Measurements from ENCODE around the gene LEP. TPM values are rescaled to one million over a fixed set of nuclear protein-coding genes. Genes with fewer than 3 reads are reported as not detected.

Gene LEP
- total RNA-seq, 2 experiments from 2014 or later = not detected

- DNase-seq (ENCODE audit: low spot score) = no peak
- H3K9me2 ChIP-seq (ENCODE audit: insufficient read depth, low read length) = no peaks in the 10 kb centered on the region
- no TSS peak for BruUV-seq (replicated peaks)
- H3K4me1 ChIP-seq (ENCODE audit: insufficient read depth, low read length, poor library complexity, severe bottlenecking) = no peaks in the 10 kb centered on the region
- no peak overlapping the region for H3K27ac ChIP-seq (ENCODE audit: low read depth, low read length, poor library complexity, severe bottlenecking)
- no peak overlapping the region for H2AFZ ChIP-seq (ENCODE audit: low read length)
- TF ChIP-seq EZH2phosphoT487 (IDR thresholded peaks at IDR 0.05; ENCODE audit: borderline replicate concordance, low read depth, low read length) (no peak), CTCF (conservative IDR thresholded peaks at IDR 0.05; ENCODE audit: low read length) (no peak)
- no peaks in the 10 kb centered on the region for H3K9me3 ChIP-seq (ENCODE audit: low read length)
- no peak overlapping the region for H3K4me3 ChIP-seq (ENCODE audit: low read depth, low read length, poor library complexity, severe bottlenecking)
- no peaks in the 10 kb centered on the region for H4K20me1 ChIP-seq (ENCODE audit: insufficient read depth, low read length)
- POLR2A ChIA-PET = no interaction called here
- CTCF ChIA-PET (ENCODE audit: unreplicated experiment) = no interaction called here
- no peaks in the 10 kb centered on the region for H3K79me2 ChIP-seq (ENCODE audit: insufficient read depth, low read depth, low read length)
- H3K4me2 ChIP-seq (ENCODE audit: low read length) = no peak overlapping the region
- intact Hi-C loops (cut with micrococcal nuclease; ENCODE audit: unreplicated experiment) = no loop called here
- no peaks in the 10 kb centered on the region for H3K36me3 ChIP-seq (ENCODE audit: insufficient read depth, low read length)
Observed at GRCh38 chr7:128271942-128272481, 30.9 kb downstream of the LEP start.

DNA sequence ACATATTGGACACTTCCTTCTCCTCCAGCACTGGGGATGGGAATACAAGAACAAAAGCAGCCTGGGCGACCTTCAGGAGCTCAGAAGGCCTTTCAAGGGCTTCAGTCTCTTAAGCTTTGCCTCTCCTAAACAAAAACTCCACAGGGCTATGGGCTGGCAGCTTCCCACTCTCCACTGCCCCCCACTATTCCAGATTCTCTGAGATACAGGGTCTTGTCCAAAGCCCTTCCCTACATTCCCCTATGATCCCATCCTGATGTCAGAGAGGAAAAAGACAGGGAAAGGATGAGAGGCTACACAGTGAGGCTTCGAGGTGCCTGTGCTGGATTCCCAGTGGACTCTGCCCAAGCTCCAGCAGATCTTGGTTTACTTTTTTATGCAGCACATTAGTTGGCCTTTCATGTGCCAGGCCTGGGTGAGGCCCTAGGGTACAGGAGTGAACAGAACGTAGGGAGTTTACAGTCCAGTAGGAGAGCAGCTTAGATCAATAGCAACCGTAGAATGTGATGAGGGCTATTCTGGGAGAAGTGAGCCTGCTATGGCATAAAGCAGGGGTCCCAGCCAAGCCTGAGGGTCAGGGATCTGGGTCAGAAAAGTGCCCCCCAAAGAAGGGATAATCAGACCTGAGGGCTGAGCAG, 33.3 kb downstream of the LEP start:
- POLR2A ChIA-PET = no interaction called here
- Histone ChIP-seq H4K20me1 (ENCODE audit: insufficient read depth, low read length) (no peaks in the 10 kb centered on the region), H3K4me1 (ENCODE audit: insufficient read depth, low read length, poor library complexity, severe bottlenecking) (no peaks in the 10 kb centered on the region), H3K4me2 (ENCODE audit: low read length) (no peak overlapping the region), H3K9me3 (ENCODE audit: low read length) (no peaks in the 10 kb centered on the region), H3K79me2 (ENCODE audit: insufficient read depth, low read depth, low read length) (no peaks in the 10 kb centered on the region), H3K4me3 (ENCODE audit: low read depth, low read length, poor library complexity, severe bottlenecking) (no peak overlapping the region), H3K36me3 (ENCODE audit: insufficient read depth, low read length) (no peaks in the 10 kb centered on the region), H3K9me2 (ENCODE audit: insufficient read depth, low read length) (no peaks in the 10 kb centered on the region), H3K27ac (ENCODE audit: low read depth, low read length, poor library complexity, severe bottlenecking) (no peak overlapping the region), H2AFZ (ENCODE audit: low read length) (no peak overlapping the region)
- no peak for TF ChIP-seq EZH2phosphoT487 (IDR thresholded peaks at IDR 0.05; ENCODE audit: borderline replicate concordance, low read depth, low read length)
- no peak for TF ChIP-seq CTCF (conservative IDR thresholded peaks at IDR 0.05; ENCODE audit: low read length)
- intact Hi-C loops (cut with micrococcal nuclease; ENCODE audit: unreplicated experiment) = no loop called here
- CTCF ChIA-PET (ENCODE audit: unreplicated experiment) = no interaction called here
- DNase-seq (ENCODE audit: low spot score) = no peak
- BruUV-seq (replicated peaks) = no TSS peak

- H2AFZ ChIP-seq (ENCODE audit: low read length) = no peak overlapping the region
- no peaks in the 10 kb centered on the region for H4K20me1 ChIP-seq (ENCODE audit: insufficient read depth, low read length)
- no peak overlapping the region for H3K27ac ChIP-seq (ENCODE audit: low read depth, low read length, poor library complexity, severe bottlenecking)
- POLR2A ChIA-PET = no interaction called here
- TF ChIP-seq CTCF (conservative IDR thresholded peaks at IDR 0.05; ENCODE audit: low read length) = no peak
- no peak for TF ChIP-seq EZH2phosphoT487 (IDR thresholded peaks at IDR 0.05; ENCODE audit: borderline replicate concordance, low read depth, low read length)
- no peaks in the 10 kb centered on the region for H3K9me3 ChIP-seq (ENCODE audit: low read length)
- H3K4me3 ChIP-seq (ENCODE audit: low read depth, low read length, poor library complexity, severe bottlenecking) = no peak overlapping the region
- no peak for DNase-seq (ENCODE audit: low spot score)
- intact Hi-C loops (cut with micrococcal nuclease; ENCODE audit: unreplicated experiment) = no loop called here
- CTCF ChIA-PET (ENCODE audit: unreplicated experiment) = no interaction called here
- H3K9me2 ChIP-seq (ENCODE audit: insufficient read depth, low read length) = no peaks in the 10 kb centered on the region
- no peaks in the 10 kb centered on the region for H3K79me2 ChIP-seq (ENCODE audit: insufficient read depth, low read depth, low read length)
- no TSS peak for BruUV-seq (replicated peaks)
- H3K4me2 ChIP-seq (ENCODE audit: low read length) = no peak overlapping the region
- no peaks in the 10 kb centered on the region for H3K4me1 ChIP-seq (ENCODE audit: insufficient read depth, low read length, poor library complexity, severe bottlenecking)
- no peaks in the 10 kb centered on the region for H3K36me3 ChIP-seq (ENCODE audit: insufficient read depth, low read length)
Observed at GRCh38 chr7:128274884-128275603, 34.0 kb downstream of the LEP start.

Data from OCI-LY7 (cell line).